Measurements from ENCODE around the gene RASL10B.

RASL10B gene

GRCh38 chr17:35760587-35760986, 29.1 kb downstream of the RASL10B start, which contains the start of gene C17orf50:
Gene C17orf50, plus strand, starts transcription at chr17:35760887. Its CDS starts 55 bp downstream, at chr17:35760942.
- TF ChIP-seq CTCF (IDR thresholded peaks at IDR 0.05; ENCODE audit: extremely low read depth, insufficient read depth, missing control alignments) = no peak
- DNase-seq (ENCODE audit: low spot score) = no peak
- in situ Hi-C loops (cut with MboI; ENCODE audit: low pct_unique_long_range_greater_than_20kb, low sequenced_read_pairs, unreplicated experiment) = no loop called here

GRCh38 chr17:35761601-35762000, 30.2 kb downstream of the RASL10B start:
- in situ Hi-C loops (cut with MboI; ENCODE audit: low pct_unique_long_range_greater_than_20kb, low sequenced_read_pairs, unreplicated experiment) = no loop called here
- TF ChIP-seq CTCF (IDR thresholded peaks at IDR 0.05; ENCODE audit: extremely low read depth, insufficient read depth, missing control alignments) = no peak
- no peak for DNase-seq (ENCODE audit: low spot score)

- no peak for TF ChIP-seq CTCF (IDR thresholded peaks at IDR 0.05; ENCODE audit: extremely low read depth, insufficient read depth, missing control alignments)
- in situ Hi-C loops (cut with MboI; ENCODE audit: low pct_unique_long_range_greater_than_20kb, low sequenced_read_pairs, unreplicated experiment) = no loop called here
- DNase-seq (ENCODE audit: low spot score) = no peak
Observed at GRCh38 chr17:35763767-35764122, 32.3 kb downstream of the RASL10B start.

- in situ Hi-C loops (cut with MboI; ENCODE audit: low pct_unique_long_range_greater_than_20kb, low sequenced_read_pairs, unreplicated experiment) = no loop called here
- TF ChIP-seq CTCF (IDR thresholded peaks at IDR 0.05; ENCODE audit: extremely low read depth, insufficient read depth, missing control alignments) = peak; percentile 99
- peak; percentile 98 for DNase-seq (ENCODE audit: low spot score)
Observed at GRCh38 chr17:35764123-35764991, 32.9 kb downstream of the RASL10B start.

- in situ Hi-C loops (cut with MboI; ENCODE audit: low pct_unique_long_range_greater_than_20kb, low sequenced_read_pairs, unreplicated experiment) = no loop called here
- no peak for DNase-seq (ENCODE audit: low spot score)
- TF ChIP-seq CTCF (IDR thresholded peaks at IDR 0.05; ENCODE audit: extremely low read depth, insufficient read depth, missing control alignments) = no peak
Observed at GRCh38 chr17:35765086-35765710, 33.8 kb downstream of the RASL10B start.

GRCh38 chr17:35765756-35766488, 34.5 kb downstream of the RASL10B start:
- DNase-seq (ENCODE audit: low spot score) = no peak
- TF ChIP-seq CTCF (IDR thresholded peaks at IDR 0.05; ENCODE audit: extremely low read depth, insufficient read depth, missing control alignments) = no peak

More at GRCh38 chr17:35765756-35766488, 34.5 kb downstream of the RASL10B start:
- in situ Hi-C loops (cut with MboI; ENCODE audit: low pct_unique_long_range_greater_than_20kb, low sequenced_read_pairs, unreplicated experiment) = no loop called here
